ENCODE measurements around the gene PSMD2.

DNA sequence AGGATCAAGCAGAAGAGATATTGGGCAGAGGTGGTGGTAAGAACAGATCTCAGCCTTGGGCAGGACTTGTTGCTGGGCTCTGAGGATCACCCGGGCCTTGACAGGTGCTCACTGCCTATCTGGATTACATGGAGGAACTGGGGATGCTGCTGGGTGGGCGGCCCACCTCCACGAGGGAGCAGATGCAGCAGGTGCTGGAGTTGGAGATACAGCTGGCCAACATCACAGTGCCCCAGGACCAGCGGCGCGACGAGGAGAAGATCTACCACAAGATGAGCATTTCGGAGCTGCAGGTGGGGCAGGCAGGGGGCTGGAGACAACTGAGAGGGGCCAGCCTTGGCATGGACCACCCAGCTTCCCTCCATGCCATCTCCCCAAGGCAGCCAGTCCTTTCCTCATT, 15.4 kb upstream of the PSMD2 start:
- no peak for TF ChIP-seq POLR2A (IDR thresholded peaks at IDR 0.05)
- TF ChIP-seq, protein P1, sequence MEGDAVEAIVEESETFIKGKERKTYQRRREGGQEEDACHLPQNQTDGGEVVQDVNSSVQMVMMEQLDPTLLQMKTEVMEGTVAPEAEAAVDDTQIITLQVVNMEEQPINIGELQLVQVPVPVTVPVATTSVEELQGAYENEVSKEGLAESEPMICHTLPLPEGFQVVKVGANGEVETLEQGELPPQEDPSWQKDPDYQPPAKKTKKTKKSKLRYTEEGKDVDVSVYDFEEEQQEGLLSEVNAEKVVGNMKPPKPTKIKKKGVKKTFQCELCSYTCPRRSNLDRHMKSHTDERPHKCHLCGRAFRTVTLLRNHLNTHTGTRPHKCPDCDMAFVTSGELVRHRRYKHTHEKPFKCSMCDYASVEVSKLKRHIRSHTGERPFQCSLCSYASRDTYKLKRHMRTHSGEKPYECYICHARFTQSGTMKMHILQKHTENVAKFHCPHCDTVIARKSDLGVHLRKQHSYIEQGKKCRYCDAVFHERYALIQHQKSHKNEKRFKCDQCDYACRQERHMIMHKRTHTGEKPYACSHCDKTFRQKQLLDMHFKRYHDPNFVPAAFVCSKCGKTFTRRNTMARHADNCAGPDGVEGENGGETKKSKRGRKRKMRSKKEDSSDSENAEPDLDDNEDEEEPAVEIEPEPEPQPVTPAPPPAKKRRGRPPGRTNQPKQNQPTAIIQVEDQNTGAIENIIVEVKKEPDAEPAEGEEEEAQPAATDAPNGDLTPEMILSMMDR (IDR thresholded peaks at IDR 0.05), result no peak
- no peak for TF ChIP-seq POLR2AphosphoS5 (IDR thresholded peaks at IDR 0.05)

Data from transverse colon (tissue), 4 donors.